ENCODE measurements around the gene LSS. TPM values are rescaled to one million over a fixed set of nuclear protein-coding genes. Genes with fewer than 3 reads are reported as not detected.
A peak's percentile ranks its signal among the peaks of the same experiment; 100 is the strongest.

The LSS gene
- total and polyA plus RNA-seq, 2 of the 8 experiments (the other 6 are each of a cell fraction or from before 2014, with no cell fraction given), result 96.1 to 123 TPM

- H3K4me2 ChIP-seq (ENCODE audit: insufficient read depth in 1 of 2, low read depth in 2 of 2, low read length in 2 of 2), result no peak overlapping the region
- no peak overlapping the region for H3K18ac ChIP-seq (ENCODE audit: extremely low read depth, low read length)
- H3K4me3 ChIP-seq (ENCODE audit: extremely low read depth in 1 of 4, insufficient read depth in 2 of 4, low read depth in 3 of 4, low read length in 4 of 4), result no peak overlapping the region
- H2AK5ac ChIP-seq (ENCODE audit: low read depth, low read length), result no peak overlapping the region
- WGBS, 2 experiments (ENCODE audit: extremely low coverage in 1 of 2, insufficient coverage in 1 of 2, insufficient read length in 1 of 2, insufficient replicate concordance in 2 of 2, low coverage in 1 of 2, low lambda C conversion rate in 2 of 2, missing lambda C conversion rate in 1 of 2), result 85% methylated on average over 6 of the region's 6 CpGs; no CpG with 5 or more reads in 1 of the 2 experiments
- H2BK20ac ChIP-seq (ENCODE audit: low read length), result no peak overlapping the region
- H3K56ac ChIP-seq (replicated peaks; ENCODE audit: insufficient read length, low read depth, low read length), result no peak overlapping the region
- H3K9me3 ChIP-seq (ENCODE audit: insufficient read depth in 2 of 2, low read depth in 1 of 2, low read length in 1 of 2), result no peaks in the 10 kb centered on the region
- H3K4ac ChIP-seq (replicated peaks; ENCODE audit: insufficient read length, low read depth, low read length), result no peak overlapping the region
- no peak overlapping the region for H2BK5ac ChIP-seq (ENCODE audit: low read depth, low read length)
- CTCF ChIA-PET (ENCODE audit: partially characterized antibody), result interaction anchor here (0.8 to 1.5 kb wide), 4 partner anchors 13 to 50 kb away, joined by 3 to 5 read pairs (median 3); no protein-coding TSS in a partner anchor
- no peak overlapping the region for H4K5ac ChIP-seq (ENCODE audit: insufficient read length, low read depth, low read length)
- H2AFZ ChIP-seq (ENCODE audit: low read length), result no peak overlapping the region
- TF ChIP-seq CHD2 (IDR thresholded peaks at IDR 0.05; ENCODE audit: low read length) (no peak), RAD21 (IDR thresholded peaks at IDR 0.05 in 1 of 2, conservative IDR thresholded peaks at IDR 0.05 in 1 of 2; ENCODE audit: low read depth in 2 of 2, low read length in 2 of 2) (no peak), SAP30 (IDR thresholded peaks at IDR 0.05; ENCODE audit: insufficient read depth, insufficient replicate concordance, low read length) (no peak), RXRA (IDR thresholded peaks at IDR 0.05; ENCODE audit: insufficient read depth, low read depth, low read length) (no peak)
- no peak overlapping the region for H3K9ac ChIP-seq (replicated peaks in 1 of 4; ENCODE audit: extremely low read depth in 1 of 4, low read depth in 3 of 4, low read length in 3 of 4)
- H3K14ac ChIP-seq (ENCODE audit: insufficient read length), result no peak overlapping the region
- peaks cover 10 to 44% (median 31%) of the 10 kb centered on the region in 4 experiments; a peak in 7 of 8 replicates for H3K36me3 ChIP-seq (ENCODE audit: control insufficient read depth in 2 of 4, insufficient read depth in 4 of 4, low read length in 3 of 4)
- H2BK12ac ChIP-seq (ENCODE audit: low read depth, low read length), result no peak overlapping the region
- H3K27me3 ChIP-seq (replicated peaks in 1 of 4; ENCODE audit: control insufficient read depth in 3 of 4, extremely low read depth in 1 of 4, insufficient read depth in 3 of 4, low read length in 3 of 4), result no peaks in the 10 kb centered on the region
- DNase-seq (ENCODE audit: low read depth in 1 of 2, low spot score in 2 of 2) (no peak), FAIRE-seq (no peak)
- H3K23me2 ChIP-seq (ENCODE audit: low read depth, low read length), result no peaks in the 10 kb centered on the region
- peaks cover 0 to 12% of the 10 kb centered on the region in 2 experiments for H4K20me1 ChIP-seq (replicated peaks in 1 of 2; ENCODE audit: control insufficient read depth in 1 of 2, insufficient read depth in 2 of 2, low read length in 2 of 2)
- no peaks in the 10 kb centered on the region for H3K4me1 ChIP-seq (replicated peaks in 1 of 4; ENCODE audit: control insufficient read depth in 3 of 4, insufficient read depth in 4 of 4, low read length in 3 of 4)
- no peak overlapping the region for H3K23ac ChIP-seq (ENCODE audit: insufficient read length)
- H2BK120ac ChIP-seq (replicated peaks; ENCODE audit: low read depth, low read length), result no peak overlapping the region
- H3K27ac ChIP-seq (ENCODE audit: low read depth, low read length), result peak overlapping the region; percentile 15; the same call in 1 of the 2 replicates
- no peak overlapping the region for H4K91ac ChIP-seq (replicated peaks; ENCODE audit: insufficient read length, low read length)
- POLR2A ChIA-PET (ENCODE audit: partially characterized antibody), result interaction anchor here (0.6 to 1.2 kb wide), 3 partner anchors 9 to 116 kb away, joined by 3 read pairs; no protein-coding TSS in a partner anchor
- H3K79me1 ChIP-seq (ENCODE audit: low read depth, low read length), result no peaks in the 10 kb centered on the region
- H4K8ac ChIP-seq (ENCODE audit: extremely low read depth, insufficient read depth, low read length), result no peak overlapping the region
- no peak overlapping the region for H2BK15ac ChIP-seq (ENCODE audit: low read length)
- no peaks in the 10 kb centered on the region for H3K79me2 ChIP-seq (ENCODE audit: control insufficient read depth in 1 of 2, insufficient read depth in 2 of 2, low read length in 2 of 2)
Observed at GRCh38 chr21:46202592-46203202, 25.9 kb downstream of the LSS start.

All from H1 (cell line).